Activated naive CD8-positive, alpha-beta T cell (primary cell): Measurements from ENCODE around the gene CFI.
A peak's percentile ranks its signal among the peaks of the same experiment; 100 is the strongest.

Experiments used
- H3K27ac Mint-ChIP-seq: one replicate; pipeline ENCODE4 v1.8.0; 2021; ENCODE audit warnings: mixed read lengths
- H3K27me3 Mint-ChIP-seq: one replicate; pipeline ENCODE4 v1.8.0; 2021; ENCODE audit warnings: mixed read lengths
- H3K36me3 Mint-ChIP-seq: one replicate; pipeline ENCODE4 v1.8.0; 2021; ENCODE audit warnings: mixed read lengths
- H3K4me1 Mint-ChIP-seq: one replicate; pipeline ENCODE4 v1.8.0; 2021; ENCODE audit warnings: low read depth, mixed read lengths
- H3K4me3 Mint-ChIP-seq: one replicate; pipeline ENCODE4 v1.8.0; 2021; ENCODE audit warnings: mild to moderate bottlenecking, mixed read lengths
- H3K9me3 Mint-ChIP-seq: one replicate; pipeline ENCODE4 v1.8.0; 2021; ENCODE audit warnings: low read depth, mixed read lengths

Gene CFI

GRCh38 chr4:109729718-109730618 lies 71.8 kb downstream of the CFI start, which contains the start of gene PLA2G12A:
PLA2G12A (minus strand) TSS chr4:109730070; CDS start chr4:109729809, 261 bp downstream.
- peaks cover 27% of the 10 kb centered on the region for H3K4me1 Mint-ChIP-seq
- no peaks in the 10 kb centered on the region for H3K9me3 Mint-ChIP-seq
- H3K27ac Mint-ChIP-seq, result peak within 1 kb of the TSS; percentile 80
- H3K27me3 Mint-ChIP-seq, result no peaks in the 10 kb centered on the region
- peaks cover 4% of the 10 kb centered on the region for H3K36me3 Mint-ChIP-seq
- peak within 1 kb of the TSS; percentile 93 for H3K4me3 Mint-ChIP-seq

GRCh38 chr4:109729117-109729717 lies 72.6 kb downstream of the CFI start:
- peaks cover 30% of the 10 kb centered on the region for H3K4me1 Mint-ChIP-seq
- peak overlapping the region; percentile 93 for H3K4me3 Mint-ChIP-seq
- H3K27ac Mint-ChIP-seq, result peak overlapping the region; percentile 80
- peaks cover 7% of the 10 kb centered on the region for H3K36me3 Mint-ChIP-seq
- no peaks in the 10 kb centered on the region for H3K27me3 Mint-ChIP-seq
- H3K9me3 Mint-ChIP-seq, result no peaks in the 10 kb centered on the region

GRCh38 chr4:109728385-109728784 lies 73.4 kb downstream of the CFI start:
- peaks cover 30% of the 10 kb centered on the region for H3K4me1 Mint-ChIP-seq
- no peak overlapping the region for H3K27ac Mint-ChIP-seq
- H3K4me3 Mint-ChIP-seq, result peak overlapping the region; percentile 93
- no peaks in the 10 kb centered on the region for H3K9me3 Mint-ChIP-seq
- H3K27me3 Mint-ChIP-seq, result no peaks in the 10 kb centered on the region
- H3K36me3 Mint-ChIP-seq, result peaks cover 7% of the 10 kb centered on the region

GRCh38 chr4:109723110-109723509 lies 78.7 kb downstream of the CFI start:
- Mint-ChIP-seq H3K27ac (no peak overlapping the region), H3K4me3 (no peak overlapping the region), H3K36me3 (peaks cover 15% of the 10 kb centered on the region), H3K27me3 (no peaks in the 10 kb centered on the region), H3K9me3 (no peaks in the 10 kb centered on the region), H3K4me1 (peaks cover 24% of the 10 kb centered on the region)

DNA sequence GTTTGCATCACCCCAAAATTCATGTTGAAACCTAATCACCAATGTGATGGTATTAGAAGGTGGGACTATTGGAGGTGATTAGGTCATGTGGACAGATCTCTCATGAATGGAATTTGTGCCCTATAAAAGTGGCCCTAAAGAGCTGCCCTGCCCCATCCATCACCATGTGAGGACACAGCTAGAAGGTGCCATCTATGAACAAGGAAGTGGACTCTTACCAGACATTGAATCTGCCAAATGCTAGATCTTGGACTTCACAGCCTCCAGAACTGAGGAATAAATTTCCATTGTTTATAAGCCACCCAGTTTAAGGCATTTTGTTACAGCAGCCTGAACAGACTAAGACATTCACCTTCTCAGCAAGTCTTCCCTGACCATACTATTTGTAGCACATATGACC lies 79.4 kb downstream of the CFI start:
- Mint-ChIP-seq H3K9me3 (no peaks in the 10 kb centered on the region), H3K4me3 (no peak overlapping the region), H3K36me3 (peaks cover 15% of the 10 kb centered on the region), H3K4me1 (peaks cover 20% of the 10 kb centered on the region), H3K27me3 (no peaks in the 10 kb centered on the region), H3K27ac (no peak overlapping the region)

- H3K4me1 Mint-ChIP-seq, result peaks cover 15% of the 10 kb centered on the region
- H3K36me3 Mint-ChIP-seq, result peaks cover 17% of the 10 kb centered on the region
- no peaks in the 10 kb centered on the region for H3K27me3 Mint-ChIP-seq
- no peak overlapping the region for H3K27ac Mint-ChIP-seq
- no peak overlapping the region for H3K4me3 Mint-ChIP-seq
- H3K9me3 Mint-ChIP-seq, result no peaks in the 10 kb centered on the region
These were observed 80.8 kb downstream of the CFI start for GRCh38 chr4:109721033-109721432.

GRCh38 chr4:109719604-109720003 lies 82.2 kb downstream of the CFI start:
- Mint-ChIP-seq H3K4me3 (no peak overlapping the region), H3K27ac (no peak overlapping the region), H3K27me3 (no peaks in the 10 kb centered on the region), H3K4me1 (peaks cover 12% of the 10 kb centered on the region), H3K36me3 (peaks cover 14% of the 10 kb centered on the region), H3K9me3 (no peaks in the 10 kb centered on the region)

DNA sequence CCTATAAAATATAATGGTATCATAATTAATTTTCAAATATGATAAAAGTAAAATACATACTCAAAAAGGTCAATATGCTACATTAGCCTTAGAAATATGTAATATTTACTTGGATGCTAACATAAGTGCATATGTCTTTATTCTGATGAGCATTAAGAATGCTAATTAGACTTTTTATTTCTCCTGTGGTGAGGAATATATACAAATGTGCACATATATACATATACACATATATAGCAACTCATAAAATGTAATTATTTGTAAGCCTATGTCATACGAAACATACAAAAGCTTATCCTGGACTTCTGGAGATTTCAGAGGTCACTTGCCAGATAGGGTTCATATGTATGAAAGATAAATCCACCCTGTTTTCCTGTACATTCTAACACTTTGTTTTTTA lies 83.0 kb downstream of the CFI start:
- no peaks in the 10 kb centered on the region for H3K9me3 Mint-ChIP-seq
- H3K36me3 Mint-ChIP-seq, result peaks cover 11% of the 10 kb centered on the region

GRCh38 chr4:109713500-109713899 lies 88.3 kb downstream of the CFI start:
- no peaks in the 10 kb centered on the region for H3K9me3 Mint-ChIP-seq
- H3K4me1 Mint-ChIP-seq, result no peaks in the 10 kb centered on the region
- H3K36me3 Mint-ChIP-seq, result peaks cover 3% of the 10 kb centered on the region
- H3K27ac Mint-ChIP-seq, result no peak overlapping the region
- H3K27me3 Mint-ChIP-seq, result no peaks in the 10 kb centered on the region
- no peak overlapping the region for H3K4me3 Mint-ChIP-seq

More for the DNA sequence above, 83.0 kb downstream of the CFI start:
- Mint-ChIP-seq H3K27ac (no peak overlapping the region), H3K27me3 (no peaks in the 10 kb centered on the region), H3K4me1 (peaks cover 10% of the 10 kb centered on the region), H3K4me3 (no peak overlapping the region)

GRCh38 chr4:109708990-109709389 lies 92.8 kb downstream of the CFI start:
- Mint-ChIP-seq H3K9me3 (no peaks in the 10 kb centered on the region), H3K36me3 (no peaks in the 10 kb centered on the region), H3K27me3 (no peaks in the 10 kb centered on the region), H3K4me1 (peaks cover 2% of the 10 kb centered on the region), H3K27ac (no peak overlapping the region), H3K4me3 (no peak overlapping the region)

GRCh38 chr4:109708435-109708834 lies 93.4 kb downstream of the CFI start:
- Mint-ChIP-seq H3K9me3 (no peaks in the 10 kb centered on the region), H3K27ac (no peak overlapping the region), H3K4me1 (peaks cover 5% of the 10 kb centered on the region), H3K4me3 (no peak overlapping the region), H3K36me3 (no peaks in the 10 kb centered on the region), H3K27me3 (no peaks in the 10 kb centered on the region)

- no peaks in the 10 kb centered on the region for H3K36me3 Mint-ChIP-seq
- H3K9me3 Mint-ChIP-seq, result no peaks in the 10 kb centered on the region
- peaks cover 36% of the 10 kb centered on the region for H3K4me1 Mint-ChIP-seq
- no peaks in the 10 kb centered on the region for H3K27me3 Mint-ChIP-seq
- peak overlapping the region; percentile 48 for H3K27ac Mint-ChIP-seq
- peak overlapping the region; percentile 92 for H3K4me3 Mint-ChIP-seq
These were observed 98.0 kb downstream of the CFI start for GRCh38 chr4:109703664-109704361.

- Mint-ChIP-seq H3K27me3 (no peaks in the 10 kb centered on the region), H3K27ac (peak within 1 kb of the TSS; percentile 88), H3K9me3 (no peaks in the 10 kb centered on the region), H3K4me3 (peak within 1 kb of the TSS; percentile 92), H3K36me3 (no peaks in the 10 kb centered on the region), H3K4me1 (peaks cover 41% of the 10 kb centered on the region)
These were observed 98.7 kb downstream of the CFI start, which contains the start of gene CASP6 for GRCh38 chr4:109702950-109703663. CASP6 (minus strand) TSS chr4:109703445; CDS start chr4:109703395, 50 bp downstream.

DNA sequence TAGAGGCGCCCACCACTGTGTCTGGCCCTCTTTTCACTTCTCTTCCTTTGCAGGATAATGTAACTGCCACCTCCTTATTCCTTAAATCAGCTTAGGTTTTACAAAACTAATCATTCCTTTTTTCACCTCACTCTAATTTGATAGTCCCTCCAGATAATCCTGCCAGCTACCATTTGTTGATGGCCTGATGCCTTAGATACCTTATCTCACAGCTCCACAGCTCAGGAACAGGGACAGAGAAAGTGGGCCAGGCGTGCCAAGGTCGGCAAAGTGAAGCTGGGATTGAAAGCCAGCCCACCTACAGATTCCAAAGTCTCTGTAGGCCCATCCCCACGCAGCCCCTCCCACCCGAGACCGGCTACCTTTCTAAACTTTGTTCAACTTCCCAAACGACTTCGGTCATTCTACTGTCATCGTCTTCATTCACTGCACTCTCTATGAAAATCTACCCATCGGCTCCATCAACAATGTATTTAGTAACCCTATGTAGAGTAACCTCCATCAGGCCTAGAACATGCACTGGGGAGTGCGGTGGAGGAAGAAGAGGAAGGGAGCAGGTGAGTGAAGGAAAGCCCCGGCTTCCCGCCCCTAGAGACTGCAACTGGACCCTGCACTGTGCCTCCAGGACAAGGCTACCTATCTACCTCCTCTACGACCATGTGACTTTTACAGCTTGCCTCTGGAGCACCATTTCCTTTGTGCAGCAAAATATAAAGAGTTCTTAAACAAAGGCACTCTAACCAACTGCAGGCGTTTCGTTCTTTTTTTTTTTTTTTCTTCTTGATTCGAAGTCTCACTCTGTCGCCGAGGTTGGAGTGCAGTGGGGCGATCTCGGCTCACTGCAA lies 100.0 kb downstream of the CFI start:
- Mint-ChIP-seq H3K4me3 (peak overlapping the region; percentile 92), H3K27me3 (no peaks in the 10 kb centered on the region), H3K4me1 (peaks cover 41% of the 10 kb centered on the region)

More for the DNA sequence above, 100.0 kb downstream of the CFI start:
- H3K27ac Mint-ChIP-seq, result peak overlapping the region; percentile 88
- H3K36me3 Mint-ChIP-seq, result peaks cover 2% of the 10 kb centered on the region
- H3K9me3 Mint-ChIP-seq, result no peaks in the 10 kb centered on the region
